Right lobe of liver (tissue), 6 donors: ENCODE results near the gene SMG1. TPM values are rescaled to one million over a fixed set of nuclear protein-coding genes. Genes with fewer than 3 reads are reported as not detected.

Experiments used
- ATAC-seq, 4 donors: fragments of 200-7000 bp; cut with Tn5 transposase; one replicate each; pipeline ENCODE4 v1.9.1; 2020; ENCODE audit warnings: mild to moderate bottlenecking in 4 of 4, moderate library complexity in 4 of 4
- DNase-seq, 3 donors: peaks; one replicate each; pipeline ENCODE4 v3.0.0-alpha.2; 2020
- H3K27ac ChIP-seq, 3 donors: fragments of 200-600 bp; one replicate each; pipeline ENCODE4 v1.8.0; 2022
- H3K27me3 ChIP-seq, 2 donors: fragments of 200-600 bp; one replicate each; pipeline ENCODE4 v1.8.0; 2022
- H3K36me3 ChIP-seq, 4 donors: fragments of 200-600 bp; sonication (generic) in 1 of 4; one replicate each; pipeline versions ENCODE4 v1.5.1 to v1.8.0; 2017 to 2022; ENCODE audit warnings: control low read depth in 1 of 4
- H3K4me1 ChIP-seq, 4 donors: fragments of 200-600 bp; sonication (generic) in 1 of 4; one replicate each; pipeline versions ENCODE4 v1.5.1 to v1.8.0; 2017 to 2022; ENCODE audit warnings: control low read depth in 1 of 4
- H3K4me3 ChIP-seq, 3 donors: fragments of 200-600 bp; one replicate each; pipeline ENCODE4 v1.8.0; 2022
- H3K9me3 ChIP-seq, 4 donors: fragments of 200-600 bp; sonication (generic) in 1 of 4; one replicate each; pipeline versions ENCODE4 v1.5.1 to v1.8.0; 2017 to 2022; ENCODE audit warnings: control low read depth in 1 of 4
- CTCF ChIP-seq, 4 donors: fragments of 200-600 bp in 3 of 4; fragments of 450-650 bp in 1 of 4; IDR thresholded peaks; one replicate each; pipeline versions ENCODE4 v1.5.1 to v1.8.0; 2016 to 2022; ENCODE audit warnings: antibody characterized with exemption in 4 of 4, mild to moderate bottlenecking in 2 of 4
- POLR2A ChIP-seq: fragments of 450-650 bp; IDR thresholded peaks from one replicate; pipeline ENCODE4 v1.6.1; 2017; ENCODE audit warnings: antibody characterized with exemption, mild to moderate bottlenecking
- WGBS: methylation state at CpG from one replicate; pipeline ENCODE4 v1.1.6; 2018; ENCODE audit warnings: low coverage, low lambda C conversion rate; ENCODE audit not compliant: insufficient coverage; ENCODE audit errors: missing lambda C conversion rate; 5-methylcytosine and 5-hydroxymethylcytosine counted together
- intact Hi-C, 2 donors: fragments of 100-400 bp; cut with DNase I; formaldehyde crosslinking; loops; one replicate each; pipeline versions ENCODE4 v1.11.2 to v1.14.1; 2022
- total RNA-seq, 6 experiments: library from RNA; depleted of rRNA in 2 of 6; stranded (reverse); fragments of >200 nt in 2 of 6; fragmentation: NEBNext Ultra II Directional in 3 of 6; extraction: Animal tissue kit (Norgen Biotek cat#: 25700) in 3 of 6; gene quantifications; one replicate each; pipeline versions ENCODE4 v1.1.0 to v1.2.4, GENCODE V29; 2016 to 2023
- donor health status: DM: no; HTN: yes; CAD: no.
- donor health status: DM: no; HTN: no; CAD: no.
- donor health status: DM: no; HTN: no; CAD: no.
- donor health status: DM: no; HTN: yes; CAD: no.
- donor health status: DM: no; HTN: yes; CAD: no.

Gene SMG1
- total RNA-seq, 6 experiments from 2014 or later, result 29.6 to 45.9 (median 33.8) TPM

DNA sequence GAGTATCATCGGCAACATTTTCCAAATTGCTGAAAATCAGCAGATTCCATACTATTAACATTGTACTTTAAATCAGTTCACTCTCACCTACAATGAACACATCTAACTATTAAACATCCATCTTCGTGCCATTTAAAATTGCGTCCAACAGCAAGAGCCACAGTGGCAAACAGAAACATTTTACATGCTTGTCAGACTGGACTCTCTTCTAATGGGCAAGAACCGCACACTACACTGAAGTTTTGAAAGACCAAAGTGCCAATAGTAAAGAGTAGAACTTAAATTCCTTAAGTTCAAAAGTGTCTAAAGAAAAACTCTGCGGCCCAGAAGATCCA, 136.7 kb downstream of the SMG1 start:
- Histone ChIP-seq H3K27ac (peak overlapping the region; percentile 68 to 79 (median 76)), H3K4me1 (peaks cover 0 to 28% (median 10%) of the 10 kb centered on the region in 4 donors), H3K27me3 (no peaks in the 10 kb centered on the region), H3K36me3 (peaks cover 0 to 66% (median 31%) of the 10 kb centered on the region in 4 donors), H3K9me3 (no peaks in the 10 kb centered on the region), H3K4me3 (peak overlapping the region; percentile 80 to 99 (median 98))
- TF ChIP-seq CTCF (IDR thresholded peaks at IDR 0.05), result no peak
- TF ChIP-seq POLR2A, result no peak
- no peak for ATAC-seq
- intact Hi-C loops, result no loop called here
- WGBS, result 0% methylated on average over 5 of the region's 5 CpGs
- no peak for DNase-seq

DNA sequence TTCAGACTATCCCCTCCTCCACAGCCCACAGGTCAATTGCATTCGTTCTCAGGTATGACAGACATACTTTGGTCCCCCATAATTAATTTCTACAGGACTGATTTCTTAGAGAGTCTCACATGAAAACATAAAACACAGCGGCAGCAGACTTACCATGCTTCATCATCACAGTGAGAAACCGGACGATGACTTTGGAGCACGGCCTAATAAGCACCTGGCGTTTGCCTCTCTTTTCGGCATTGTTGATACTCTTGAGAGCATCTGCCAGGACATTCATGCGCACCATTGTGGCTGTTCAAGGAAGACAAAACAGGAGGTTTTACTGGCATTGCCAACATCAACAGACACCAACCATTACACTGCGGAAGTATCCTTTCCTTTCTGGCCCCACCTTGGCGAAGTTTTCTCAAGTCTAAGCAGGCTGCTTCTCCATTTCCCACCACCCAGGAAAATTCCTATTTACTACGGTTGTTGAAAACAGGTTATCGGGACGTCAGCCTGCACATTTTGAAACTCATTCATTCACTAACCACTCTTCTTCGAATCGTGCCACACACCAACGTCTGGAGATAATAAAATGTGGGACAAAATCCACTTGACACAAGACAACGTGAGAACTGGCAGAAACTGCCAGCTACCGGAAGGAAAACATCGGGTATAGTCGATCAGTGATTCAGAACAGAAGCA, 137.2 kb downstream of the SMG1 start:
- 9% methylated on average over 20 of the region's 20 CpGs for WGBS
- DNase-seq (no peak), ATAC-seq (no peak)
- intact Hi-C loops, result no loop called here
- H3K27me3 ChIP-seq, result no peaks in the 10 kb centered on the region
- H3K36me3 ChIP-seq, result peaks cover 0 to 66% (median 30%) of the 10 kb centered on the region in 4 donors
- TF ChIP-seq CTCF (IDR thresholded peaks at IDR 0.05) (no peak), POLR2A (no peak)
- peaks cover 0 to 25% (median 8%) of the 10 kb centered on the region in 4 donors for H3K4me1 ChIP-seq
- H3K4me3 ChIP-seq, result peak overlapping the region; percentile 80 to 99 (median 98)
- H3K27ac ChIP-seq, result peak overlapping the region; percentile 68 to 79 (median 76)
- H3K9me3 ChIP-seq, result no peaks in the 10 kb centered on the region

DNA sequence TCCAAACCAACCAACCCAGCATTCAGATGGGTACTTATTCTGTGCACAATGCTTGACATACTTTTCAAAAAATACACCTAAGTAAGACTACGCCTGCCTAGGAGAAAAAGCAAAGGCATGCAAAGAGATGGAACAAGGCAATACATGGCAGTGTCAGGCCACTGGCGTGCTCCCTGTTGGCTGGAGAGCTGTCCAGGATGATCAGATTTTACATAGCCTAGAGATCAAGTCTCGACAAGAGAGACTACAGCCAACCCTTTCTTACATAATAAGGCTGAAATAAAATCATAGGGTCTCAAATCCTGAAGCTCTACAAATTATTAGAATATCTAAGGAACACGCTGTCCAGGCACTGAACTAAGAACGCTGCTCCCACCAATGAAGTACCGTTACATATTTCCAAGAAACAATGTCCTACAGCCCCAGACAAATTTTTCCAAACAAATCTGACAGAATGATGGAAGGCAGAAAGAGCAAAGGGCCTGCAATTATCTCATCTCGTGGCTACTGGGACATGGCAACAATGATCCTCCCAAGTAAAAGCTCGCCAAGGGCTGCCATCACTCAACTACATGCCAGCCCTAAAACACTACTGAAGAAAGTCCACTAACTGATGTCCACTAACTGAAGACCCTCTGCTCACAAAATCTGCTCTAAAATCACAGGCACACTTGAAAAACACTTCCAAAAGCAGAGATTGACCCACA, 141.1 kb downstream of the SMG1 start:
- 59% methylated on average over 6 of the region's 8 CpGs for WGBS
- intact Hi-C loops, result no loop called here
- TF ChIP-seq POLR2A, result no peak
- no peak for TF ChIP-seq CTCF (IDR thresholded peaks at IDR 0.05)
- Histone ChIP-seq H3K36me3 (peaks cover 7 to 65% (median 36%) of the 10 kb centered on the region in 4 donors), H3K27me3 (no peaks in the 10 kb centered on the region), H3K9me3 (no peaks in the 10 kb centered on the region), H3K4me1 (peaks cover 0 to 13% (median 5%) of the 10 kb centered on the region in 4 donors), H3K4me3 (no peak overlapping the region), H3K27ac (no peak overlapping the region)
- DNase-seq, result no peak
- ATAC-seq, result no peak

- Histone ChIP-seq H3K4me1 (peaks cover 0 to 10% (median 4%) of the 10 kb centered on the region in 4 donors), H3K36me3 (peaks cover 7 to 63% (median 36%) of the 10 kb centered on the region in 4 donors), H3K27ac (no peak overlapping the region), H3K27me3 (no peaks in the 10 kb centered on the region), H3K4me3 (no peak overlapping the region), H3K9me3 (no peaks in the 10 kb centered on the region)
- TF ChIP-seq POLR2A, result no peak
- no peak for TF ChIP-seq CTCF (IDR thresholded peaks at IDR 0.05)
- intact Hi-C loops, result no loop called here
- DNase-seq (no peak), ATAC-seq (no peak)
- WGBS, result 85% methylated on average over 6 of the region's 17 CpGs
These were observed 142.5 kb downstream of the SMG1 start for GRCh38 chr16:18783430-18784341.
